Mammary epithelial cell (primary cell): ENCODE measurements around the gene SIRPA.

Source experiments
- CTCF ChIP-seq, 2 donors: IDR thresholded peaks in 1 of 2; conservative IDR thresholded peaks in 1 of 2; 2 replicates each; pipeline ENCODE4 v1.5.1; 2011 to 2012; ENCODE audit warnings: inconsistent platforms in 2 of 2, low read length in 2 of 2, mild to moderate bottlenecking in 2 of 2, control low read depth in 1 of 2, low read depth in 1 of 2; ENCODE audit not compliant: insufficient read depth in 1 of 2; ENCODE audit errors: extremely low read depth in 1 of 2
- EZH2 ChIP-seq: IDR thresholded peaks from 2 replicates; pipeline ENCODE4 v1.6.1; 2012; ENCODE audit warnings: low read length, inconsistent platforms, borderline replicate concordance

- TF ChIP-seq EZH2 (no peak), CTCF (conservative IDR thresholded peaks at IDR 0.05 in 1 of 2, IDR thresholded peaks at IDR 0.05 in 1 of 2; ENCODE audit: extremely low read depth in 1 of 2, insufficient read depth in 1 of 2, low read depth in 1 of 2, low read length in 2 of 2) (no peak)
These were observed 16.3 kb downstream of the SIRPA start for GRCh38 chr20:1911536-1911935.
